Retinal pigment epithelial cell (primary cell): Measurements from ENCODE around the gene SLC51A.
A peak's percentile ranks its signal among the peaks of the same experiment; 100 is the strongest.
"Not testable (repeated sequence)": the region's sequence is repeated elsewhere in the genome, so short reads cannot be mapped to it uniquely, and the experiment has no call there.

ENCODE experiments used
- DNase-seq: peaks from one replicate; pipeline ENCODE4 v3.0.0-alpha.2; 2010; ENCODE audit warnings: low read depth
- H3K4me3 ChIP-seq: 2 replicates; pipeline ENCODE4 v1.5.1; 2011; ENCODE audit warnings: mild to moderate bottlenecking, low read length, control low read depth, moderate library complexity
- CTCF ChIP-seq: conservative IDR thresholded peaks from 2 replicates; pipeline ENCODE4 v1.5.1; 2011; ENCODE audit warnings: low read depth, low read length, control low read depth, inconsistent platforms

Gene SLC51A

DNA sequence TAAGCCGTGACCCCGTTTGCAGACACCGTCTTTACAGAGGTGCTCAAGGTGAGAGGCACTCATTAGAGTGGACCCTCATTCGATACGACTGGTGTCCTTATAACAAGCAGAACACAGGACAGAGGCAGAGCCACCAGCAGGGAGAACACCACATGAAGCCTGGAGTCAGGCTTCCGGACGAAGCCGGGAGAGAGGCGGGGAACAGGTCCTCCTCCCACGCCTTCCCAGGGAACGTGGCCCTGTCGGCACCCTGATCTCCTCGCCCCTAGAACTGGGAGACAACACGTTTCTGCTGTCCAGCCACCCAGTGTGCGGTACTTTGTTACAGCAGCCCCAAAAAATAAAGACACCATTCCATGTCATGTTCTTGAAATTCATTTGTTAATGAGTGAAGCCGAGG is 38.8 kb upstream of the SLC51A start:
- DNase-seq: no peak
- H3K4me3 ChIP-seq: no peak overlapping the region
- TF ChIP-seq CTCF: no peak

GRCh38 chr3:196177967-196178366 is 38.4 kb upstream of the SLC51A start:
- H3K4me3 ChIP-seq: no peak overlapping the region
- no peak for TF ChIP-seq CTCF

DNA sequence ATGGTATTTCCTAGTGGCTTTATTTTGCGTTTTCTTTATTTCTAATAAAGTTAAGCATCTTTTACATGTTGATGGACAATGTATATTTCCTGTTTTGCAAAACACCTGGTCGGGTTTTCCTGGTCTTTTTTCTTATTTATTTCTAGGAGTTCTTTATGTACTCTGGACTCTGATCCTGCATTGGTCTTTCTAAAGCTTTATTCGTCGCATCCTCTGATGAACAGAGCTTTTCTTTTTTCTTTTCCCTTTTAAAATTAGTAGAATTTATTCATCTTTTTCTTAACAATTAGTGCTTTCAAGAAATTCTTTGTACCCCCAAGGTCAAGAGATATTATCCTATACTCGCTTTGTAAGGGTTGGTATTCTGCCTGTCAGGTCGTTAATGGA is 37.3 kb upstream of the SLC51A start:
- no peak overlapping the region for H3K4me3 ChIP-seq
- no peak for DNase-seq
- no peak for TF ChIP-seq CTCF

More at GRCh38 chr3:196177967-196178366, 38.4 kb upstream of the SLC51A start:
- no peak for DNase-seq

DNA sequence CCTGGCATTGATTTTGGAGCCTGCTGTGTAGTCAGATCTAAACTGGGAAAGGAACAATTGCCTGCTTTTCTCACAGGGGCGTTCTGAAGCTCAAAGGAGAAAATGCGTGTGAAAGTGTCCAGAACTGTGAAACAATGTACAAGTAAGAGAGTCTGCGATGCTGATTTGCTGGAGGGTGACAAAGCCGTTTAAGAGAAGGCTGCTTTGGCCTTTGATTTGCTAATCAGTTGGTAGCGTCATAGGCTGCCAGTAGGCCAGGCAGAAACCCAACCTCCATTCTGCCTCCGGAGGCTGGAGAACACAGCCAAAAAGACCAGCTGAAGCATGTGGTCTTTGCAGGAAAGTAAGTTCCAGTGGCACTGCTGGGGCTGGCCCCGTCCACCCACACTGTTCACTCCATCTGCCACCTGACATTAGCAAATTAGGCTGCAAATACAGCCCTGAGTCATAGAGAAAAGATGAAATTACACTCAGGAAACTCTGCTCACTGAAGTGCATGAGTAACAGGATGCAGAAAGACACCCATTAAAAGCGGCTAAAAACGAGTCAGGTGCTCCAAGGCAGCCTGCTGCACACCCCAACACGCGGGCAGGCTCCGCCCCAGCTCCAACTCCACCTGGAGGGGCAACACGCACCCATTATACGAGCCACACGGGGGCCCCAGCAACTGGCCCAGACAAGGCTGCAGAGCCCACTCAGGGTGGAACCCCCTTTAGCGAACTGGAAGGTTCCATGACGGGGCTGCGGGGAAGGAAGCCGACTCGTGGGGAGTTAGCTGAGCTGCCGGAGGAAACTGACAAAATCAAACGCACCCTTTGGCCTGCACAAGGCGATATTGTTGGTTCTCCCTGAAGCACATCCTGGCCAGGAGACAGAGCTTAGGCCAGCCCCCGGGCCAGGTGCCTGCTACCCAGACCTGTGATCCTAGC is 36.7 kb upstream of the SLC51A start:
- no peak for TF ChIP-seq CTCF
- H3K4me3 ChIP-seq: no peak overlapping the region
- DNase-seq: peak; percentile 56

GRCh38 chr3:196180346-196180745 is 36.0 kb upstream of the SLC51A start:
- no peak overlapping the region for H3K4me3 ChIP-seq
- no peak for DNase-seq
- TF ChIP-seq CTCF: no peak

DNA sequence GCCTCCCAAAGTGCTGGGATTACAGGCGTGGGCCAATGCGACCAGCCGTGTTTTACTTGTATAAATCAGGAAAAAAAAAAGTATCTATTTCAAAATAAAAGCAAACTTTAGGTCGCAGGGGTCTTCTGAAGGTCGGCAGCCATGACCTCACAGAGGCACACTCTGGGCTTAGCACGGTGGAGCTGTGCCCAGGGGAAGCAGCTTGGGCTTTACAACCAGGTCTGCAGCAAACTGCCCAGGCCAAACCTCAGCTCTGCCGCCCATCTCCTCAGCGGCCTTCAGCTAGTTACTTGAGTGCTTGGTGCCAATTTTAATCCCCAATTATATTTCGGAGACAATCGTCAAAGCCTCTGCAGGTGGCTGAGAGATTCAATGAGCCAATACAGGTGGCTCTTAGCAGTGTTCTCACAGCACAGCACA is 35.2 kb upstream of the SLC51A start:
- H3K4me3 ChIP-seq: no peak overlapping the region
- no peak for TF ChIP-seq CTCF
- DNase-seq: no peak

- not testable (repeated sequence) for DNase-seq, H3K4me3 ChIP-seq
These were observed 32.2 kb upstream of the SLC51A start for GRCh38 chr3:196184169-196184432.
